OCI-LY3 (cell line): Measurements from ENCODE around the gene MYOF.

Source experiments
- H2AFZ ChIP-seq: fragments of 200-600, 300-600 bp; shearing (Covaris generic); 2 replicates; pipeline ENCODE4 v1.6.0; 2014; ENCODE audit warnings: antibody characterized with exemption, low read depth, low read length
- H3K27ac ChIP-seq: fragments of 200-600, 300-600 bp; sonication (generic); 2 replicates; pipeline ENCODE4 v1.5.1; 2014; ENCODE audit warnings: mild to moderate bottlenecking, low read length, moderate library complexity, mixed read lengths
- H3K27me3 ChIP-seq: fragments of 200-600, 300-600 bp; sonication (generic); 2 replicates; pipeline ENCODE4 v1.6.1; 2014; ENCODE audit warnings: low read depth, low read length, mixed read lengths
- H3K36me3 ChIP-seq: fragments of 200-600, 300-600 bp; sonication (generic); replicated peaks from 2 replicates; pipeline ENCODE3; 2014; ENCODE audit warnings: low read depth, low read length, mixed read lengths
- H3K4me1 ChIP-seq: fragments of 300-600, 200-600 bp; sonication (generic); 2 replicates; pipeline ENCODE4 v1.6.1; 2014; ENCODE audit warnings: low read length, mixed read lengths
- H3K4me2 ChIP-seq: fragments of 200-600, 300-600 bp; sonication (generic); 2 replicates; pipeline ENCODE4 v1.6.1; 2014; ENCODE audit warnings: low read length, mixed read lengths
- H3K4me3 ChIP-seq: fragments of 300-600, 200-600 bp; sonication (generic); 2 replicates; pipeline ENCODE4 v1.5.1; 2014; ENCODE audit warnings: antibody characterized with exemption, mild to moderate bottlenecking, low read length, moderate library complexity
- H3K79me2 ChIP-seq: fragments of 300-600, 200-600 bp; shearing (Covaris generic); 2 replicates; pipeline ENCODE4 v1.6.1; 2014; ENCODE audit warnings: mild to moderate bottlenecking, low read length, mixed read lengths
- H3K9ac ChIP-seq: fragments of 300-600, 200-600 bp; shearing (Covaris generic); 2 replicates; pipeline ENCODE4 v1.6.0; 2014; ENCODE audit warnings: mild to moderate bottlenecking, low read length, moderate library complexity
- H3K9me3 ChIP-seq: fragments of 200-600, 300-600 bp; shearing (Covaris generic); 2 replicates; pipeline ENCODE4 v1.6.1; 2014; ENCODE audit warnings: low read length, mixed read lengths; ENCODE audit not compliant: insufficient read depth
- H4K20me1 ChIP-seq: fragments of 200-600, 300-600 bp; sonication (generic); 2 replicates; pipeline ENCODE4 v1.6.1; 2016; ENCODE audit warnings: low read length, mixed read lengths; ENCODE audit not compliant: insufficient read depth
- CTCF ChIP-seq: fragments of 200-600, 300-600 bp; sonication (generic); IDR thresholded peaks from 2 replicates; pipeline ENCODE4 v1.5.1; 2014; ENCODE audit warnings: antibody characterized with exemption, low read length, low read depth
- EZH2phosphoT487 ChIP-seq: fragments of 200-600 bp; shearing (Covaris generic); IDR thresholded peaks from 2 replicates; pipeline ENCODE4 v1.6.1; 2018; ENCODE audit warnings: antibody characterized with exemption, mixed run types, low read depth

MYOF gene

GRCh38 chr10:93398528-93398927, 83.6 kb downstream of the MYOF start:
- Histone ChIP-seq H2AFZ (no peak overlapping the region), H3K9ac (no peak overlapping the region), H3K79me2 (no peaks in the 10 kb centered on the region), H3K4me1 (peaks cover 6% of the 10 kb centered on the region; the same call in 1 of the 2 replicates), H3K36me3 (no peaks in the 10 kb centered on the region), H3K4me2 (peak overlapping the region; percentile 18; the same call in 1 of the 2 replicates), H3K27ac (no peak overlapping the region), H3K27me3 (no peaks in the 10 kb centered on the region), H3K9me3 (no peaks in the 10 kb centered on the region), H3K4me3 (no peak overlapping the region), H4K20me1 (no peaks in the 10 kb centered on the region)
- TF ChIP-seq EZH2phosphoT487 (no peak), CTCF (no peak)

- no peak overlapping the region for H3K27ac ChIP-seq
- no peak overlapping the region for H2AFZ ChIP-seq
- no peaks in the 10 kb centered on the region for H3K79me2 ChIP-seq
- TF ChIP-seq CTCF (no peak), EZH2phosphoT487 (no peak)
- H3K9ac ChIP-seq: no peak overlapping the region
- no peaks in the 10 kb centered on the region for H3K36me3 ChIP-seq
- H3K4me3 ChIP-seq: no peak overlapping the region
- no peaks in the 10 kb centered on the region for H3K27me3 ChIP-seq
- no peaks in the 10 kb centered on the region for H3K9me3 ChIP-seq
- no peaks in the 10 kb centered on the region for H4K20me1 ChIP-seq
- H3K4me2 ChIP-seq: no peak overlapping the region
- peaks cover 6% of the 10 kb centered on the region; the same call in 1 of the 2 replicates for H3K4me1 ChIP-seq
These were observed 85.1 kb downstream of the MYOF start for GRCh38 chr10:93397020-93397419.

- no peaks in the 10 kb centered on the region for H3K27me3 ChIP-seq
- no peak overlapping the region for H3K27ac ChIP-seq
- no peaks in the 10 kb centered on the region for H3K9me3 ChIP-seq
- no peak overlapping the region for H3K9ac ChIP-seq
- TF ChIP-seq EZH2phosphoT487 (no peak), CTCF (no peak)
- H3K36me3 ChIP-seq: no peaks in the 10 kb centered on the region
- H3K79me2 ChIP-seq: no peaks in the 10 kb centered on the region
- no peaks in the 10 kb centered on the region for H4K20me1 ChIP-seq
- H2AFZ ChIP-seq: no peak overlapping the region
- H3K4me3 ChIP-seq: no peak overlapping the region
- H3K4me1 ChIP-seq: peaks cover 7% of the 10 kb centered on the region
- no peak overlapping the region for H3K4me2 ChIP-seq
These were observed 88.9 kb downstream of the MYOF start for GRCh38 chr10:93393211-93393610.

GRCh38 chr10:93392121-93392520, 90.0 kb downstream of the MYOF start:
- H3K9ac ChIP-seq: no peak overlapping the region
- TF ChIP-seq EZH2phosphoT487 (no peak), CTCF (no peak)
- H2AFZ ChIP-seq: no peak overlapping the region
- no peak overlapping the region for H3K27ac ChIP-seq
- no peaks in the 10 kb centered on the region for H3K27me3 ChIP-seq
- H3K4me1 ChIP-seq: peaks cover 7% of the 10 kb centered on the region
- H3K4me3 ChIP-seq: no peak overlapping the region
- H3K9me3 ChIP-seq: no peaks in the 10 kb centered on the region
- H3K79me2 ChIP-seq: no peaks in the 10 kb centered on the region
- no peaks in the 10 kb centered on the region for H4K20me1 ChIP-seq
- H3K36me3 ChIP-seq: no peaks in the 10 kb centered on the region
- H3K4me2 ChIP-seq: no peak overlapping the region
